Gastrocnemius medialis (tissue), 4 donors: ENCODE measurements around the gene FAM131C. TPM values are rescaled to one million over a fixed set of nuclear protein-coding genes. Genes with fewer than 3 reads are reported as not detected.
"Not testable (repeated sequence)": the region's sequence is repeated elsewhere in the genome, so short reads cannot be mapped to it uniquely, and the experiment has no call there.

Experiments
- ATAC-seq, 2 donors: fragments of 150-250 bp; one replicate each; pipeline ENCODE4 v1.9.1; 2016
- DNase-seq, 2 donors: peaks; one replicate each; pipeline ENCODE4 v3.0.0-alpha.2; 2019
- H3K27ac ChIP-seq, 4 donors: fragments of 200-600 bp; sonication (generic); 1 replicate in 1 of 4; 2 replicates in 3 of 4; pipeline ENCODE4 v1.5.1; 2016 to 2018; ENCODE audit warnings: mild to moderate bottlenecking in 2 of 4, moderate library complexity in 1 of 4
- H3K27me3 ChIP-seq, 3 donors: fragments of 200-600 bp; sonication (generic) in 2 of 3; 1 replicate in 1 of 3; 2 replicates in 2 of 3; pipeline versions ENCODE4 v1.5.1 to v1.6.0; 2016 to 2019; ENCODE audit warnings: mild to moderate bottlenecking in 1 of 3, moderate library complexity in 1 of 3
- H3K36me3 ChIP-seq, 2 donors: fragments of 200-600 bp; sonication (generic) in 1 of 2; one replicate each; pipeline ENCODE4 v1.5.1; 2017 to 2018
- H3K4me1 ChIP-seq, 2 donors: fragments of 200-600 bp; sonication (generic) in 1 of 2; one replicate each; pipeline ENCODE4 v1.5.1; 2016 to 2017; ENCODE audit warnings: mild to moderate bottlenecking in 2 of 2
- H3K4me3 ChIP-seq, 4 donors: fragments of 200-600 bp; sonication (generic) in 3 of 4; 1 replicate in 1 of 4; 2 replicates in 3 of 4; pipeline ENCODE4 v1.5.1; 2016 to 2019; ENCODE audit warnings: mild to moderate bottlenecking in 2 of 4
- H3K9me3 ChIP-seq, 3 donors: fragments of 200-600 bp; sonication (generic) in 2 of 3; 1 replicate in 1 of 3; 2 replicates in 2 of 3; pipeline ENCODE4 v1.5.1; 2016 to 2019
- POLR2A ChIP-seq, 2 donors: fragments of 450-650 bp; IDR thresholded peaks; one replicate each; pipeline ENCODE4 v1.6.1; 2017; ENCODE audit warnings: antibody characterized with exemption in 2 of 2, mild to moderate bottlenecking in 2 of 2, moderate library complexity in 2 of 2
- in situ Hi-C, 4 donors: fragments of 200-750 bp; cut with MboI; loops; one replicate each; pipeline versions ENCODE4 v1.15.0 to v1.8.0; 2017; ENCODE audit warnings: low sequenced_read_pairs in 4 of 4
- intact Hi-C: fragments of 100-400 bp; cut with DNase I; formaldehyde crosslinking; loops from one replicate; pipeline ENCODE4 v1.15.1; 2023; ENCODE audit warnings: low total_unique reads
- total RNA-seq, 4 donors: library from RNA; depleted of rRNA; stranded (reverse); fragments of >200 nt; gene quantifications; one replicate each; pipeline versions ENCODE4 v1.1.0 to v1.2.3, GENCODE V29; 2016
- TF ChIP-seq, protein P1 (sequence below), 5 experiments: fragments of 450-650 bp in 3 of 5; fragments of 200-600 bp in 2 of 5; sonication (generic) in 2 of 5; IDR thresholded peaks in 4 of 5; conservative IDR thresholded peaks in 1 of 5; 1 replicate in 4 of 5; 2 replicates in 1 of 5; pipeline ENCODE4 v1.5.1; 2016 to 2019; ENCODE audit warnings: antibody characterized with exemption in 5 of 5, mild to moderate bottlenecking in 3 of 5, moderate library complexity in 3 of 5

Gene FAM131C
- total RNA-seq, 4 donors from 2014 or later, result not detected

DNA sequence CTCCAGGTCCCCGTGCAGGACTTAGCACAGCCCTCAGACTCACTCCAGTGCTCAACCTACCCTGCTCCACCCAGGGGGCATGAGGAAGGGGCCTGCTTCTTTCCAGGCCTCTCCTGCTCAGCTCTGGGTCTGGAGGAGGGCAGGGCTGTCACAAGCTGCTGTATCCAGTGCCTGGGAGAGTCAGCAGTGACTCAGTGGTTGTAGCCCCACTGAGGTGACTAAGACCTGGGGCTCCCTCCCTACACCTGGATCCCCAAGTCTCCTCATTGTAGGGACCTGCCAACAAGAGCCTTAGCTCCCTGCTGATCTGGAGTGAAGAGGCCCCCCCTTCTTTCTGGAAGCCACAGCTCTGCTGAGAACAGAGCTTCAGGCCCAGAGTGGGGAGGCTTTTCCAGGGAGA is 36.1 kb upstream of the FAM131C start:
- in situ Hi-C loops, result no loop called here
- ATAC-seq, result no peak
- no peak overlapping the region for H3K4me3 ChIP-seq

DNA sequence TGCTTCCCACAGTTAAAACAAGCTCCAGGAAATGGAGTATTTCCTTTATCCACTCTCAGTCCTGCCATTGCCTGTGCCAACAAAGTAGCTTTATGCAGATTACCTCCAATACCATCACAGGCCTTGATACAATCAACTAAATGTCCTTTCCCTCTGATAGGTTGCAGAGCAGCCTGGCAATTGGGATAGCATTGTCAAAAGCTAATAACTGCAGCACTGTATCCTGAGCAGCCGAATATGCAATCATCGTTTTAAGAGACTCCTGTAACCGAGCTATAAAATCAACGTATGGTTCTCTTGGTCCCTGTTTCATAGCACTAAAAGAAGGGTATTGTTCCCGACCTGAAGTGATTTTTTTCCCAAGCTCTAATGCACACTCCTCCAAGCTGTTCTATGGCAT is 33.6 kb upstream of the FAM131C start:
- H3K27ac ChIP-seq, H3K9me3 ChIP-seq, intact Hi-C loops, ATAC-seq, H3K4me1 ChIP-seq, in situ Hi-C loops, H3K27me3 ChIP-seq, H3K36me3 ChIP-seq, H3K4me3 ChIP-seq, DNase-seq: not testable (repeated sequence)

More for the DNA sequence above, 36.1 kb upstream of the FAM131C start:
- intact Hi-C loops, result no loop called here
- Histone ChIP-seq H3K36me3 (no peaks in the 10 kb centered on the region), H3K9me3 (no peaks in the 10 kb centered on the region), H3K27ac (no peak overlapping the region), H3K27me3 (no peaks in the 10 kb centered on the region), H3K4me1 (no peaks in the 10 kb centered on the region)
- DNase-seq, result no peak
- no peak for TF ChIP-seq POLR2A (IDR thresholded peaks at IDR 0.05)
- TF ChIP-seq, protein P1, sequence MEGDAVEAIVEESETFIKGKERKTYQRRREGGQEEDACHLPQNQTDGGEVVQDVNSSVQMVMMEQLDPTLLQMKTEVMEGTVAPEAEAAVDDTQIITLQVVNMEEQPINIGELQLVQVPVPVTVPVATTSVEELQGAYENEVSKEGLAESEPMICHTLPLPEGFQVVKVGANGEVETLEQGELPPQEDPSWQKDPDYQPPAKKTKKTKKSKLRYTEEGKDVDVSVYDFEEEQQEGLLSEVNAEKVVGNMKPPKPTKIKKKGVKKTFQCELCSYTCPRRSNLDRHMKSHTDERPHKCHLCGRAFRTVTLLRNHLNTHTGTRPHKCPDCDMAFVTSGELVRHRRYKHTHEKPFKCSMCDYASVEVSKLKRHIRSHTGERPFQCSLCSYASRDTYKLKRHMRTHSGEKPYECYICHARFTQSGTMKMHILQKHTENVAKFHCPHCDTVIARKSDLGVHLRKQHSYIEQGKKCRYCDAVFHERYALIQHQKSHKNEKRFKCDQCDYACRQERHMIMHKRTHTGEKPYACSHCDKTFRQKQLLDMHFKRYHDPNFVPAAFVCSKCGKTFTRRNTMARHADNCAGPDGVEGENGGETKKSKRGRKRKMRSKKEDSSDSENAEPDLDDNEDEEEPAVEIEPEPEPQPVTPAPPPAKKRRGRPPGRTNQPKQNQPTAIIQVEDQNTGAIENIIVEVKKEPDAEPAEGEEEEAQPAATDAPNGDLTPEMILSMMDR (IDR thresholded peaks at IDR 0.05 in 4 of 5, conservative IDR thresholded peaks at IDR 0.05 in 1 of 5), result no peak

DNA sequence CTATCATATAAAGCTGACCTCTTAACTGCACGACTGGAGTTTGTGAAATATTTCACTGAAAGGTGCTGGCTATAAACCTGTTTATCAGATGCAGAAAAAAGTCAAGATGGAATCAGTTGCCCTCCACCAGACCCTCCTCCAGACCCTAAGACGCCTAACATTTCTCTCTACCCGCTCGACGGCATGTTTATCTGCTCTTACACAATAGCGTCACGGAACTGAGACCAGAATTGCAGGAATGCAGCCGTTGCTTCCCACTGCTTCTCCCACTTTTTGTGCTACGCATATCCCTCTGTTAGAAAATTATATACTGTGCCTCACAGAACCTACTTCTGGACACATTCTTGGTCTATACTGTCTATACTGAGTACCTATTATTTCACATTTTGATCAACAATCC is 28.2 kb upstream of the FAM131C start:
- intact Hi-C loops, result no loop called here
- H3K4me1 ChIP-seq, result no peaks in the 10 kb centered on the region
- peaks cover 0 to 2% (median 0%) of the 10 kb centered on the region in 3 donors for H3K27me3 ChIP-seq
- TF ChIP-seq, protein P1 (IDR thresholded peaks at IDR 0.05 in 4 of 5, conservative IDR thresholded peaks at IDR 0.05 in 1 of 5), result no peak
- TF ChIP-seq POLR2A (IDR thresholded peaks at IDR 0.05), result no peak
- in situ Hi-C loops, result no loop called here
- H3K9me3 ChIP-seq, result no peaks in the 10 kb centered on the region
- DNase-seq (no peak), ATAC-seq (no peak)
- H3K4me3 ChIP-seq, result no peak overlapping the region
- H3K27ac ChIP-seq, result no peak overlapping the region
- H3K36me3 ChIP-seq, result no peaks in the 10 kb centered on the region

DNA sequence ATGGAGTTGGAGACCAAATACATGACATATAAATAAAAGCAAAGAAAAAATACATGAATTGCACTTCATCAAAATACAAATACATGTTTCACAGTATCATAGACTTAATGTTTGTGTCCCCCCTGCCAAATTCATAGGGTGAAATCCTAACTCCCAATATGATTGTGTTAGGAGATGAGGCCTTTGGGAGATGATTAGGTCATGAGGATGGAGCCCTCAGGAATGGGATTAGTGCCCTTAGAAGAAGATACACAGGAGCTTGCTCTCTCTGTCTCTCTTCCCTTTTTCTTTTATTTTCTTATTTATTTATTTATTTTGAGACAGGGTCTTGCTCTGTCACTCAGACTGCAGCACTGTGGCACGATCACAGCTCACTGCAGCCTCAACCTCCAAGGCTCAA is 26.0 kb upstream of the FAM131C start:
- in situ Hi-C loops (loop anchor here in 3 of 4 donors (25.0 kb wide), 1 partner anchor 263 kb away; the partner anchor contains the start of genes FBXO42 (in 3 of the 3) and SZRD1 (in 3 of the 3)), intact Hi-C loops (no loop called here)
- ATAC-seq (no peak), DNase-seq (no peak)
- no peaks in the 10 kb centered on the region for H3K9me3 ChIP-seq
- TF ChIP-seq, protein P1 (IDR thresholded peaks at IDR 0.05 in 4 of 5, conservative IDR thresholded peaks at IDR 0.05 in 1 of 5), result no peak
- TF ChIP-seq POLR2A (IDR thresholded peaks at IDR 0.05), result no peak
- no peaks in the 10 kb centered on the region for H3K4me1 ChIP-seq
- H3K4me3 ChIP-seq, result no peak overlapping the region
- H3K27me3 ChIP-seq, result peaks cover 0 to 2% (median 0%) of the 10 kb centered on the region in 3 donors
- H3K27ac ChIP-seq, result no peak overlapping the region
- H3K36me3 ChIP-seq, result no peaks in the 10 kb centered on the region

DNA sequence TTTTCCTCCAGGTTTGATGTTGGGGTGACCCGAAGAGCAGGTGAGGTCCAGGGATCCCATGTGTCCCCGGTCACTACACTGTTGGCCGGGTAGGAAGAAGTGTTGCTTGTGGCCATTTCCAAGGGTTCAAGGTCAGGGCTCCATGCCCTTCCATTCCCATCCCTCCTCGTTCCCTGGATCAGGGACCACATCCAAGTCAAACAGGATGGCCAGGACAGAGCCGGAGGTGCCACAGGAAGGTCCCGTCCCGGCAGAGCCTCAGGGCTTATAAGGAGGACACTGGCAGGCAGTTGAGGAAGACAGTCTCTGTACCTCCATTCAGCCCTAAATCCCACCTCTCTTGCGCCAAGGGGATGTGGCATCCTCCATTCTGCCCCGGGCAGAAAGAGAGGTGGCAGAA is 22.0 kb upstream of the FAM131C start:
- intact Hi-C loops, result no loop called here
- H3K36me3 ChIP-seq, result no peaks in the 10 kb centered on the region
- no peak overlapping the region for H3K27ac ChIP-seq
- no peaks in the 10 kb centered on the region for H3K4me1 ChIP-seq
- H3K4me3 ChIP-seq, result no peak overlapping the region
- in situ Hi-C loops, result loop anchor here in 3 of 4 donors (25.0 kb wide), 1 partner anchor 267 kb away; the partner anchor contains the start of genes FBXO42 (in 3 of the 3) and SZRD1 (in 3 of the 3)
- H3K27me3 ChIP-seq, result peaks cover 0 to 2% (median 0%) of the 10 kb centered on the region in 3 donors
- no peak for TF ChIP-seq POLR2A (IDR thresholded peaks at IDR 0.05)
- TF ChIP-seq, protein P1 (IDR thresholded peaks at IDR 0.05 in 4 of 5, conservative IDR thresholded peaks at IDR 0.05 in 1 of 5), result no peak
- ATAC-seq, result no peak
- H3K9me3 ChIP-seq, result no peaks in the 10 kb centered on the region
- no peak for DNase-seq
